Vagina (tissue), 2 donors: ENCODE measurements around the gene FGF14.

Source experiments
- CTCF ChIP-seq, 3 experiments: fragments of 450-650 bp in 2 of 3; fragments of 200-600 bp in 1 of 3; sonication (generic) in 1 of 3; IDR thresholded peaks; one replicate each; pipeline ENCODE4 v1.5.1; 2017 to 2019; ENCODE audit warnings: antibody characterized with exemption in 3 of 3, mild to moderate bottlenecking in 2 of 3, moderate library complexity in 2 of 3
- POLR2A ChIP-seq, 2 donors: fragments of 450-650 bp; IDR thresholded peaks; one replicate each; pipeline ENCODE4 v1.6.1; 2017; ENCODE audit warnings: antibody characterized with exemption in 2 of 2, mild to moderate bottlenecking in 2 of 2, moderate library complexity in 2 of 2
- POLR2AphosphoS5 ChIP-seq, 2 donors: sonication (generic); formaldehyde crosslinking; IDR thresholded peaks; one replicate each; pipeline ENCODE4 v1.9.0; 2017; ENCODE audit warnings: antibody characterized with exemption in 2 of 2, mild to moderate bottlenecking in 2 of 2, low read depth in 1 of 2; ENCODE audit not compliant: insufficient read depth in 1 of 2

DNA sequence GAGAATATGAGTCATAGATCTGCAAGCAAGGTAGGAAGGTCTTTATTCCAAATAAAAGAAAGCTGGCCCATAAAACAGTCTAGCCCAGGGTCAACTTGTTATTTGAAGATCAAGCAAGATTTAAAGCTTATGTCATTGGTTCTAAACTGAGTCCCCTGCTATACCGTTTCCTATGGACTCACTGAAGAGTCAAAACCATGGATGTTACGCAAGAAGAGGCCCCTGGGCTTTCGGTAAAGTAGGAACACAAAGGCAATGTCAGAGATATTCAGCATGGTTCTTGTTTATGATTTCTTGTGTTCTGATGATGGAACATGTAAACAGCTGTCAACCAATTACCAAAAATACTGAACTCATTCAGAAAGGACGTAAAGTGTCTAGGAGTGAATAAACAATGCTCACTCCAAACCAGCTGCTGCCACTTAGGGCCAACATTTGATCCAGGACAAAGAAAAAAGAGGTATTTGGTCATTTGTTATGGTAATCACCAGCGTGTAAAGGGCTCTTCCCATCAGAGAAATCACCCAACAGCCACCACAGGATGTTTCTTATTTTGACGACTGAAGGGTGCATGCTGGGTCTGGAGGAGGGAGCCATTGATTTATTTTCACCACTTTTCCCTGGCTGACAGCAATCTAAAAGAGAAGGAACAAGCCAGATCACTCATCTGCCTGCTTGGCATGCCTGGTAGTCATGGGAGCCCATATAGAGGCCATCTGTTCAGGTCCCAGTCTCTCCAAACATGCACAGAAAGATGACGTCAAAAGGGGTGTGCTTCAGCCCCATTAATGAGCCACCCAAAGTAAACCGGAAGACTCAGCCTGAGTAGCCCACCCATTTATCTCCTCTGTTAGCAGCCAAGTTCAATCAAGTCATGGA is 68.3 kb downstream of the FGF14 start:
- TF ChIP-seq CTCF (IDR thresholded peaks at IDR 0.05) (no peak), POLR2A (IDR thresholded peaks at IDR 0.05) (no peak), POLR2AphosphoS5 (IDR thresholded peaks at IDR 0.05; ENCODE audit: insufficient read depth in 1 of 2, low read depth in 1 of 2) (no peak)
